Hindlimb muscle (tissue), 1 donor: Measurements from ENCODE around the gene ZBTB7C. TPM values are rescaled to one million over a fixed set of nuclear protein-coding genes. Genes with fewer than 3 reads are reported as not detected.

Experiments
- DNase-seq: peaks from one replicate; pipeline ENCODE4 v3.0.0-alpha.2; 2013
- polyA plus RNA-seq: library from polyadenylated mRNA; unstranded; fragments of 120-200 nt; gene quantifications from one replicate; pipeline ENCODE4 v1.2.1, GENCODE V29; 2013; ENCODE audit not compliant: insufficient read length

The ZBTB7C gene
- polyA plus RNA-seq, 1 donor = 5.8 TPM

DNA sequence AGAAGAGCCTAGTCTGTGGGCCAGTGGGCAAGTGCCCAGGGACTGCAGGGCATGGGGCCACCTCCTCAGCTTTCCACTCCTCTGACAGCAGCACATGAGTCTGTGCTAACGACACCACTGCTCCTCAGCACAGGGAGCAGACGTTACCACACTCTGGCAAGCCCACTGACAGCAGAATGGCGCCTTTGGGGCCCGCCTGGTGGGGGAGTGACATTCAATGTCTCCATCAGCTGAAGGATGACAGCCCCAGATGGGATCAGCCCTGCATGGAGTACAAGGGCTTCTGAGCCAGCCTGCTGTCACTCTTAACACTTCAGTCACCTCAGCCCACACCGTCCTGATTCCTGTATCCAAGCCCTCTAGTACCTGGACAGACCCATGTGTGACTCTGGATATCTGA, 329.3 kb downstream of the ZBTB7C start:
- DNase-seq = no peak

DNA sequence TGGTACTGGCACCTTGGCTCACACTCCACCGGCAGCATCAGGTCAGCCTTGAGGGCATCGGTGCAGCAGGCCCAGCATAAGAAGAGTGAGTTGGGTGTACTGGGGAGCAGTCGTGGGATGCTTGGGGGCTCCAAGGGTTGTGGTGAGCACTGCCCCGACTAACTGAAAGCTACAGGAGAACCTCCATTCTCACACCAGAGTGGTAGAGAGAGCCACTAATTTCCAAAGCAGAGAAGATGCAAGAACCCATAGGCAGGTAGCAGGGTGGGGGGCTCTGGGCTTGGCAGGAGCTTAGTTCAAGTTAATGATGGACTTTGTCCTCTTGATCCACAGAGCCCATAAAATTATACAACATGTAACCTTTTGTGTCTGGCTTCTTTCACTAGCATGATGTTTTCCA, 330.7 kb downstream of the ZBTB7C start:
- DNase-seq = no peak

DNA sequence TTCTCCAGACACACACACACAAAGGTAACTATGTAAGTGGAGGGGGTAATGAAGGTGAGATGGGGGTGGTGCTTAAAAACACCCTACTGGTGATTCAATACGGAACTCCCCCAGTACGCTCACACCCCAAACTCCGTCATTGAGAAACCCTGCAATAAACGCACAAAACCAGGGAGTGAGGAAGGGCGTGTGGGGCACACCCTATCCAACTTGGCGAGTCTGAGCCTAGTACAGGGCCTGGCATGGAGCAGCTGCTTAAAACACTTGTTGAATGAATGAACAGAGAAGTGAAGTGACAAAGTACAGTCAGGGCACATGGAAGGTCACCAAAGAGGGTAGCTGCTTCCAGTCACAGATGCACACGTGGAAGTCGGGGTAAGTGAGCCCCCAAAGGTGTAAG, 331.9 kb downstream of the ZBTB7C start:
- no peak for DNase-seq

DNA sequence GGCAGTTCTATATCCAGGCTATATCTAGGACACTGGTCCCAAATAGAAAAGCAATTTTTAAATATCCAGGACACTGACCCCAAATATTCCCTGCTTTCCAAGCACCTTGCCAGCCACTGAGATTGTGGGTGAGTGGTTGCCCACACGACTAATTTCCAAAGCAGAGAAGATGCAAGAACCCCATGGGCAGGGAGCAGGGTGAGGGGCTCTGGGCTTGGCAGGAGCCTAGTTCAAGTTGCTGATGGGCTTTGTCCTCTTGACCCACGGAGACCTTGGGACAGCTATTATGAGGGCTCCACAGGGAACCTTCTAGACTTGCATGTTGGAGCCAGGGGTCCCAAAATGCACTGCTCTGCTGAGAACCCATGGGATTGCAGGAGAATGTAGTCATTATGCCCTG, 332.7 kb downstream of the ZBTB7C start:
- DNase-seq = no peak

DNA sequence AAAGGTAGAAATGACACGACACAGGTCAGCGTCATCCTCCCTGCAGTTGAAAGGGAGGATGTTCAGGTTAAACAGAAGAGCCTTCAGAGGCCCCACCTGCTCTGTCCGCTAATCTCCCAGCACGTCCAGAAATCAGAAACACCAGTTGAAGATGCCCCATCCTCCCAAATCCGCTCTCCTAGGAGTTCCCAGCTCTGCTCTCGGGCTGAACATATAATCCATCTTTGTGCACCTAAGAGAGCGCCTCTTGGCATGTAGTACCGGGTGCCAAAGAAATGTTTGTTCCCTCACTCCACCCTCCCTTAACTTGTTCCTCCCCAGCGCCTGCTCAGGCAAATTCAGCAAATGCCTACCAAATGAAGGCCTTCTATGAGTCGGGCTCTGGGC, 333.5 kb downstream of the ZBTB7C start:
- DNase-seq = no peak

DNA sequence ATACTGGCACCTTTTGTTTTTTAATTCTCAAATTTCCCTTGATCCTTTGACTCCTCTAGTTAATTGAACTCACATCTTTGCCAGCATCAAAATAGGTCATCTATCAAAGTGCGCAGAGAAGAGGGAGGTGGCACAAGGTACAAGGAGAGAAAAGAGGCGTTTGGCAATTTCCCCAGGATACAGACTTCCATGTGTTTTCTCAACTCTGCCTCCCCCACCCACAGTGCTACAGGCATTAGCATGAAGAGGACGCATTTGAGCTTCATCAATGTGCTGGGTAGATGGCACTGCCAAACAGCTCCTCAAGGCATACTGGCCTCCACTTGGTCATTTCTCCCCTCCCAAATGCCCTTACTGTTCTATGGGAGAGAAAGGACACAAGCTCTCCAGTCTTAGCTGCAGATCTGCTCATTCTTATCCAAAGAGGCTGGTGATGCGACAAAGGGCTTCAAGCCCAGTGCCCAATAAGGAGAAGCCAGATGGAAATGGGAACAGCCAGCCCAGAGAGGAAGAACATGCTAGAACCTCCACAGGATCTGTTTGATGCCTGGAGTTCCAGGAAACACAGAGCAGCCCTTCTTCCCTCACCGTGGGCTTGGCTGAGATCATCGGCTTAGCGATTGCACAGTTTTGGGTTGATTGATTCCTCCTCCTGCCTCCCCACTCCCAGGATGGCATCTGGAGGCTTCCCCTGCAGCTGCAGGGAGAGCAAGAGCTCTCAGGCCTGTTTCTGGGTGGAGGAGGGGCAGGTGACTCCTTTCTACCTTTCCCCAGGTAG, 334.1 kb downstream of the ZBTB7C start:
- no peak for DNase-seq

DNA sequence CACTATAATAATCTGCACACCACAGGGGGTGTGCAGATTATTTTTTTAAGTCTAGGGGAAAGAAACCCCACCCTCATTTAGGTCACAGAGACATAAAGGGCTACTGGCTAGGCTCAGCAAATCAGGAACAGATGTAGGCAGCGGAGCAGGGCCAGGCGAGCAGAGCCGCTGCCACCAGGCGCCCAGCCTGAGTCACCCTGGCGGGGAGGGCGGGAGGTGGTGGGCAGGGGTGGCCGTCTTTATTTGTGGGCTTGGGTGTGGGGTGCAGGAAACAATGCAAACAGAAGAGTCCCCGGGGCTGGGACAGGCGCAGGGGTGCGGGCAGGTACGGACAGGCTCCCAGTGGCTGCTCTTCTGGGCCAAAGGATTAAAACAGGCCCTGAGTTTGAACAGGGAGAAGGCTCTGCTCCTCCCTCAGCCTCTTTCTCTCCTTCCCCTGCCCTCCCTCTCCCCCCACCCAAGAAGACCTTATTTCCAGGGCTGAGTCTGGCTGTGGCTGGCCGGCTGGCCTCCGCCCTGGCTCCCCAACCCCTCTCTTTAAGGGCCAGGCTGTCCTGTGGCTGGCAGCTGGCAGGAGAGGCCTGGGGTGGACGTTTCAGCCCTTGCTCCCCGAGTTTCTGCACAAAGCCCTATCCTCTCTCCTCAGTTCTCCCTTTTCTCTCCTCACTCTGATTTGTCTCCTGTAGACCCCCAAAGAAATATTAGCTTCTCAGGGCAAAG, 335.8 kb downstream of the ZBTB7C start:
- peak; percentile 14 for DNase-seq

DNA sequence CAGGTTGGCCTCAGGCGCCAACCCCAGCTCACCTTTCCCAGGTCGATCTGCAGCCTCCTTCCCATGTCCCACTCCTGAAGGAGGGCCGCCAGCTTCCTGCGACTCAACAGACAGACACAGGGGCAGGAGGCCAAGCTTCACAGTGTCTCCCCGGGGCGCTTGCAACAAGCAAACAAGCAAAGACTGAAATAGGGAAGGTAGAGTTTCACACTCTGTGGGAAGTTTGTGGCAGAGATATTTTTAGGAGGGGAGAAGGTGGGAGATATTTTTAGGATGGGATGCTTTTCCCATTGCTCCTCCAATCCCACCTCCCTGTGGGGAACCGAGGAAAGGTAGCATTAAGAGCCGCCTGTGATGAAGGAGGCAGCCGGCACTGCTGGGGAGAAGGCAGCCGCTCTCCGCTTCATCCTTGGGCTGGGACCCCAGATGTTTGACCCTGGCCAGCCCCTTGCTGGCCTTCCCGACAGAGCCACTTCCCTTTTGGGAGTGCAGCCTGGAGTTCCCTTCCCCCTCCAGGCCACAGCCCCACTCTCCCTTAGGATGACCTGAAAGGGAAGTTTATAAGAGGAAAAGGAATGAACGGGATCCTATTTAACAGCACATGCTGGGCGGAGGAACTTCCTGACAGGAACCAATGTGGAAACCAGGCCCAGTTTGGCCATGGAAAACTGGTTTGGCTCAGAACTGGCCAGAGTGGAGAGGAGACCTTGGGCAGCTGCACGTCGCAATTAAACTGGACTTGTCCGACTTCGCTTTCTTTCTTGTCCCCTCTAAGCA, 336.6 kb downstream of the ZBTB7C start:
- DNase-seq = peak; percentile 32

DNA sequence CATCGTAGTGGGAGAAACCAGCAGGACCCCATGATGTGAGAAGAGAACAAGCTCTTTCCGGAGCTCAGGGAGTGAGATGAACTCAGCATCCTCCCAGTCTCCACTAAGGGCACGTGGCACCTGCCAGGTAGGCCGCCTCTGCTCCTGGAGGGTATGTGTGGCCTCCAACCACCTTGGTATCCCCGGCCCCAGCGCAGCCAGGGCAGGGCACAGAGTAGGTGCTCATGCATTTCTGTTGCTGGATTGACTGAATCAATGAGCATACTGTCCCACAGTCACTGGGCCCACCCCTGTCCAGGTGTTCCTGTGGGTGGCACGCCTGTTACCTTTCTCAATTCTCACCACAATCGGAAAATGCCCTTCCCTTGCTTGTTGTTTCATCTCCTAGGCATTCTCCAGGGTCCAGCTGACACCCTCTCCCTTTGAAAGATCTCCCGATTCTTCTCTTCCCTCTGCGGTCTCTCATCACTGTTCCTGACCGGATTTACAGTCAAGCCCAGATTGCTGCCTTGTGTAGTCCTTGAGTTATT, 340.2 kb downstream of the ZBTB7C start:
- no peak for DNase-seq

DNA sequence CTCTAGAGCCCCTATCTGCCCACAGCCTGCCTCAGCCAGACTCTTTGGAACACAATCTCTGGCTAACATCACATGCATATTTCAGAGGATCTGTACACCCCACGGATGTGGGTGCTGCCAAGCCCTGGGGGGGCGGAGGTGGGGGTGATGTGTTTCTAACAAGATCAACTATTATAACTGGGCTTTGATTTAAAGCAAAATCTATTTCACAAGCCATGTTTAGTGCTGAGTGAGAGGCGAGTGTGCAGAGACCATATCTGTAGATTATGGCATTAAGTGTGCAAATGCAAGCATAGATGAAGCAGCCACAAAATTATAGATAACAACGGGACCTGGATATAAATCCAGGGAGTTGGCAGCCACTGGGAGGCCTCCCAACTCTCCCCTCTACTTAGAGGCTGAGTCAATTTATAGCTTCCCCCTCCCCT, 342.9 kb downstream of the ZBTB7C start:
- no peak for DNase-seq

DNA sequence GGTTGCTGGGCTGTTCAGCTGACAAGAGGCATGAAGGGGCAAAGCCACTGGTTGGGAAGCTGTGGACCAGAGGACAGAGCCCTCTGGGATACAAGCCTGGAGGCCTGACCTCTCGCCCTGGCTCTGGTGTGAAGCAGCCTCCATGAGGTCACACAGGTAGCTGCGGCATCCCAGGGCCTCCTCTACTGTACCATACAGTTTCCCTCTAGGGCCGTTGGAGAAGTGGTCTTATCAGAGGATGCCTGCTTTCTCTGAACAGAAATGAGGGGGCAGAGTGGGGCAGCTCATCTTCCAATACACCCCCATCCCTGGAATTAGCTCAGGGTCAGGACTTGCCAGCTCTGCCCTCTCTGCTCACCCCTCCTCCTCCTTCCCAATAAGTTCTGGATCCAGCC, 343.6 kb downstream of the ZBTB7C start:
- DNase-seq = no peak

DNA sequence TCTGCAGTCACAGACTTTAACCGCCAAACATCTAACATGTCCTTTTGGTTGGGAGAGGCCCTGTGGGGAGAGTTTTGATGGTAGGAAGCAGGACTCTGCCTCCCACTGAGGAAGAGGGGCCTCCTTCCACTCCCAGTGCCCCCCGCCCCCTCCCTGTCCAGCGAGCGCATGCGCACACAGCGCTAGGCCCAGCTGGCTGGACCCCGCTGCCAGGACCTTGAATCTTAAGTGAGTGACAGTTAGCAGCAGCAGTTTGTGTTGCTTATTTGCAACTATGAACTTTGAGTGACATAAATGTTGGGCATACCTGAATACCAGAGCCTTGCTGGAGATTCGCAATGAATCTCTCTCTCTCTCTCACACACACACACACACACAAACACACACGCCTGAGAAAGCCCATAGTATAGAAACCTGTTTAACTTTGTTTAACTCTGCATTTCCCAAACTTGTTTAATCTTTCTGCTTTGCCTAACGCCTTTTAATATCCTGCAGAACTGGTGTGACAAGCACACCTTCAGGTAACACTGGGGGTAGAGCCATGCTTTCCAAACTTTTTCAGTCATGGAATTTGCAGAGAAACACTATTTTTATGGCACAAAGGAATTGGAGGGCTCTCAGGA, 344.1 kb downstream of the ZBTB7C start:
- no peak for DNase-seq

DNA sequence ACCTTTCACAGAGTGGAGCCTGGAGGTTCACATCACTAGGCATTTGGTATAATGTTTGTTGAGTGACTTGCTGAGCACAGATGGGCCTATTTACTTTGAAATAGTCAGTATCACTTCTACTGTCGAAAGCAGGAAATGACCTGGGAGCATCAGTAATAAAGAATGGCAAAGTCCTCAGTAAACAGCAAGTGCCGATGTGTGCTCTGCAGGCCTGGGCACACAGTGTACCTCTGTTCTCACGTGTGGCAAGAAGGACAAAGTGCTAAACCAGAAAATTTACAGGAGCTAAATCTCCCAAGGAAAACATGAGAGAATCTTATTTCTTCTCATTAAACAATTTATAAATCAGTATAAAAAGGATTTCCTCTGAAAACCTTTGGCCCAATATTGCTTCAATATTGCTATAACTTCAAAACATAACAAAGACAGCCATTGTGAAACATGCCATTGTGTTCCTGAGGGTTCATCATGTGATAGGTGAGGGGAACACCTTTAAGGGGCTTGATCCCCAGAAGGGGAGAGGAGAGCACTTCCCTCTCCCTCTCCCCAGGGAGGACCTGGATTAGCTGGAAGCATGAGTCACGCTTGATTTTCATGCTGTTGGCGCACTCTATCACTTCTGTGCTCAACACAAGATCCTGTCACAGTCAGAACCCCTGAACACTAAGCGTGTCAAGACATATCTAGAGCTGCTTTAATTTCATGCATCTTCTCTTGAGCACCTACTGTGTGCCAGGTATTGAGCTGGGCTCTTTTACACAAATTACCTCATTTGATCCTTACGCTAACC, 347.2 kb downstream of the ZBTB7C start:
- no peak for DNase-seq

DNA sequence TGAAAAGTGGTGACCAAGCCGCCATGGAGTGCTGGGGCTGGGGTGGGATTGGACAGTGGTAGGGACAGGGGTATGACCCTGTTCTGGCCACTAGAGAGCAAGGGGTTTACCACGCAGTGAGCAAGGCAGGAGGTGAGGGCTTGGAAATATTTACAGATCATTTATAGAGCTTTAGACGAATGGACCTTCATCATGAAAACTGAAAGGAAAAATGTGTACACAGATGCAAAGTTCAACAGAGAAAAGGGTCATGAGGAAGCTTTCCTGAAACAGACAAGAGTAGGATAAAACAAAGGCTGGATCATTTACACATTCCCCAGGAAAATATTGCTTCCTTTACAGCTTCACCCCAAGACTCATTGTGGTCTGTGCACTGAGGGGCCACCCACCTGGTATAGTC, 348.2 kb downstream of the ZBTB7C start:
- no peak for DNase-seq

DNA sequence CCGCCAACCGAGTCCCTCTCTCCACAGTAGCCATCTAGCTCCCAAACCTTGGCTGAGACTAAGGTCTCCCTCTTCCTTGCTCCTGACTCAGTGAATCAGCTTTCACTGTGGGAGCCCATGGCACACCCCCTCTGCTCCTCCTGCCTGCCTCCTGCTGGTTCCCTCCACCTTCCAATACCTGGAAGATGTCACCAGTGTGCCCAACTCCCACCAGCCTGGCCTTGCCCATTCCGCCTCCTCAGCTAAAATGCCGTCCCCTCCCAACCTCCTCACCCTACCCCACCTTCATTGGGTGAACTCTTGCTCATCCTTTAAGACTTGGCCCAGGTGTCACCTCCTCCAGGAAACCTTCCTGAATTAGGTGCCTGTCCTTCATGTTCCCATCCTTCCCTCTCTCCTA, 348.8 kb downstream of the ZBTB7C start:
- DNase-seq = no peak

DNA sequence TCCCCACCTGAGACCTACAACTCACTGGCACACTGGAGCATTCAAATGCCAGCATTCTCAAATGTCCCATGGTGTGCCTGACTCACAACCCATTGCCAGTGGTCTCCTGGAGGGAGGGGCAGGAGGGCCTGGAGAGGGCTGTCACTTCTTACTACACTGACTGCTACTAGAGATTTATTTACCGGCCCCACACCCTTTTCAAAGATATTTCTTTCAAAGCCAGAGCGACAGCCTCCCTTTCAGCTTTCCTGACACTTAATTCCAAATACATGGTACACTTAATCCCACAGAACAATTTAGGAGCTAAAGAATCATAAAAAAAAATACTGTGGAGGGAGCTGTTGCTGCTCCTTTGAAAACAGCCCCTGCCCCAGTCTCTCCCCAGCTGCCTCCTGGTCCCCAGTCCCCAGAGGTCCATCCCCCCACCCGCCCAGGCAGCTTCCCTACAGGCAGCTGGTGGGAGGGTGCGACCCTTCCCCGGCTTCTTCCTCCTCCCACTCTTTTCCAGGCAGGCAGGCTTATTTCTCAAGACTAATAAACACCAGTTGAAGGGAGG, 349.6 kb downstream of the ZBTB7C start:
- no peak for DNase-seq

DNA sequence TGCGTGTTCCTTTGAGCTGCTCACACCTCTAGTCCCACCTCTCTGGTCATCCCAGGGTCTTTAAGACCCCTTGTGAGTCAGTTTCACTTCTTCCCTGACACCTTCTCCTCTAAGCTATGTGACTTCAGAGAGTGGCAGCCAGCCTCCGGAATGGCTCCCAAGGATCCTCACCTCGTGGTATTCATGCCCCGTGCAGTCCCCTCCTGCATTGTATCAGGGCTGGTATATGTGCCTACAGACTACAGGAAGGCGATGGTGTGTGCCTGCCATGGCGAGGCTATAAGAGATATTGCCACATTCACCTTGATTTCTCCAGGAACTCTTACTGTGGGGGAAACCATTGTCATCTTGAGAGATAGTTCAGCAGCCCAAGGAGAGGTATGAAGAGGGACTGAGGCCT, 350.7 kb downstream of the ZBTB7C start:
- DNase-seq = no peak

DNA sequence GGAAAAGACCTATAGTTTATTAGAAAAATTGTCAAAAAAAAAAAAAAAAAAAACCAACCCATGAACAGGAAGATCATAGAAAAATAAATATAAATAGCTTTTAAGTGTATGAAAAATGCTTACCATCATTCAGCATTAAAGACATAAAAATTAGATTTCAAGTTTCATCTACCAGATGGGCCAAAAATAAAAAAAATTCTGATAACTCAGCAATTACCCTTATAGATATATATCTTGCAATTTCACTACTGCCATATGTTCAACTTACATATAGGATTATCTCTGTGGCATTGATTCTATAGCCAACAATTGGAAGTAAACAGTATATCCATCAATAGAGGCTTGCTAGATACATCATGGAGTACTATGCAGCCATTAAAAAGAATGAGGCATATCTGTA, 352.2 kb downstream of the ZBTB7C start:
- no peak for DNase-seq

DNA sequence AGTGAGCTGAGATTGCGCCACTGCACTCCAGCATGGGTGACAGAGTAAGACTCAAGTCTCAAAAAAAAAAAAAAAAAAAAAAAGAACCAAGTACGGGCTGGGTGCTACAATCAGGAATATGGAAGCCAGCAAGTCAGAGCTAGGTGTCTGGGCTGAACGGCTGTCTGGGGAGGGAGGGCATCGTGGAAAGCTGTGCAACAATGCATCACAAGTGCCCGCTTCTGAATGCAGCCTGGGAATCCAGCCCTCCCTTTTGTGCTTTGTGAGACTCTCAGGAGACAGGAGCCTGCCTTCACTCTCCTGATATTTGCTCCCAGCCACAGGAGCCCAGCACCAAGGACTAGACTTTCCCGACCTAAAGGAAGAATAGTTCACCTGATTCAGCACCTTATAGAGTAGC, 353.8 kb downstream of the ZBTB7C start:
- no peak for DNase-seq

DNA sequence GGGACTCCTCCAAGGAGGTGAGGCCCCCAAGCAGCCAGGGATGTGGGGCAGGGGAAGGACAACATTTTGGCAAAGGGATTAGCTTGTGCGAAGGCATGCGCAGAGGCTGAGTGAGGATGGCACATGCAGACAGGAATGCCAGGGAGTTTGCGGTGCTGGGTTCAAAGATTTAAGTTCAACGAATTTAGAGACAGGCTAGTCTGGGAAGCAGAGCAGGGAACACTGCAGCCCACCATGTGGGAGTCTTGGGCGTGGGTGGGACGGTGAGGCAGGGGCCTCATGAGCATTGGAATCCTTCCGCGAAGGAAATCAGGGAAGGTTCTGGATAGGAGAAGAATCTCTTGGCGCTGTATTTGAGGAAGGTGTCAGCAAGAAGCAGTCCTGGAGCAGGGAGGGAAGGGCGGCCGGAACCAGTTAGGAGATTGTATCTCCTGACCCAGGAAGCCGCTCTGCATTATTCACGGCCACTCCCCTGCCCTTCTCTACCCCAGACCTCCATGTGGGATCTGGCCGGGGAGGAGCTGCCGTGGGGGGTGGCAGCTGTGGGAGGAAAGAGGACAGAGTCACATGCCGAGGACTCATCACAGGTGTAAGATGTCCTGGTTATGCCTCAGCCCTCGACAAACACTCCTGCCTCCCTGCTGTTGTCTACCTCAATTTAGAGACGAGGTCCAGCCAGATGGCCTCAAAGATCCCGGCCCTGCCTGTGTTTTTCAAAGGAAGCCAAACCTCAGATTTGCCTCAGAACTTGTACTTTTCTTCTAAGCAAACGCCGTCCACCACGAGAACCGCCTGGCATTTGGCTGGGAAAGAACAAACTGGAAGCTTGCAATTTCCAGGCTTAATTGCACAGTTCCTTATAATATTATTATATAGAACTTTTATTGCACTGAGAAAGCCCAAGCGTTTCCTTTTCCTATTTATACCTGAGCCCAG, 355.0 kb downstream of the ZBTB7C start:
- no peak for DNase-seq
